CD4-positive, alpha-beta T cell treated with Interleukin-10 for 1 hour (primary cell): ENCODE measurements around the gene ITGB4.

Source experiments
- DNase-seq: peaks from one replicate; pipeline ENCODE4 v3.0.0-alpha.2; 2020

The ITGB4 gene

DNA sequence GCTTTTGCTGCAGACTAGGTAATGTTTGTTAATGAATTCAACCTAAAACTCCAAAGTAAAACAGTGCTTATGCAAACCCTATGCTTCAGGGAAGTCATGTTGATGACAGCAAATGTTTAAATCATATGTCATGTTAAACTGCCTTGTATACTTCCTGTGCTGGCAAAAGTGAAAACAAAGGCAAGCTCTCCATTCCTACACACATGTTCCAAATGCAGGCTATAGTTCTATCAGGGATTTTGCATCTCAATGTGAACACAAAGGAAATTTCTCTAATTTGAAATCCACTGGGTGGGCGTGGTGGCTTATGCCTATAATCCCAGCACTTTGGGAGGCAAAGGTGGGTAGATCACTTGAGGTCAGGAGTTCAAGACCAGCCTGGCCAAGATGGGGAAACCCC, 82.6 kb downstream of the ITGB4 start:
- no peak for DNase-seq

DNA sequence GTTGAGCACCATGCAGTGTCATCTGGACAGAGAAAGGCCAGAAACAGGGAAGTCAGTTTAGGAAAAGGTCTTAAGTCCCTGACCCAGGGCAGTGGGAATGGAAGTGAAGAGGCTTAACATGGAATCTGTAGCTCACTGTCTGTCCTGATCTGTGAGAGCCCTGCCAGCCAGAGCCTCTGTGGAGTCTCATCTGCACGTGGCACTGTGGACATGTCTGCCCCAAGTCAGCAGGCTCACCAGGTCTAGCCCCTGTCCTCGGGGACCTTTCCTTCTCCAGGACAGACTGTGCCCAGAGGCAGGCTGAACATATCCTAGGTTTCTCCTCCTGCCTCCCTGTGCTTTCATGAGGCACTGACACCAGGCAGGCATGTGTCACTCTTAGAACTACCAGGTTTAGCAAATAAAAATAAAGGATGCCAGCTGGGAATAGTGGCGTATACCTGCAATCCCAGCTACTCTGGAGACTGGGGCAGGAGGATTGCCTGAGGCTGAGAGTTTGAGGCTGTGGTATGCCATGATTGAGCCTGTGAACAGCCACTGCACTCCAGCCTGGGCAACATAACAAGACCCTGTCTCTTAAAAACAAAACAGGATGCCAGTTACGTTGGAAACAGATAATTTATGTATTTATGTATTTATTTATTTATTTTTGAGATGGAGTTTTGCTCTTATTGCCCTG, 85.7 kb downstream of the ITGB4 start:
- no peak for DNase-seq
